HG03196 (cell line): ENCODE results near the gene CPED1.
"Not testable (repeated sequence)": the region's sequence is repeated elsewhere in the genome, so short reads cannot be mapped to it uniquely, and the experiment has no call there.

Experiments
- ATAC-seq: cut with Tn5 transposase; IDR thresholded peaks from one replicate; pipeline ENCODE4 v1.9.1; 2021; ENCODE audit not compliant: unreplicated experiment

The CPED1 gene

DNA sequence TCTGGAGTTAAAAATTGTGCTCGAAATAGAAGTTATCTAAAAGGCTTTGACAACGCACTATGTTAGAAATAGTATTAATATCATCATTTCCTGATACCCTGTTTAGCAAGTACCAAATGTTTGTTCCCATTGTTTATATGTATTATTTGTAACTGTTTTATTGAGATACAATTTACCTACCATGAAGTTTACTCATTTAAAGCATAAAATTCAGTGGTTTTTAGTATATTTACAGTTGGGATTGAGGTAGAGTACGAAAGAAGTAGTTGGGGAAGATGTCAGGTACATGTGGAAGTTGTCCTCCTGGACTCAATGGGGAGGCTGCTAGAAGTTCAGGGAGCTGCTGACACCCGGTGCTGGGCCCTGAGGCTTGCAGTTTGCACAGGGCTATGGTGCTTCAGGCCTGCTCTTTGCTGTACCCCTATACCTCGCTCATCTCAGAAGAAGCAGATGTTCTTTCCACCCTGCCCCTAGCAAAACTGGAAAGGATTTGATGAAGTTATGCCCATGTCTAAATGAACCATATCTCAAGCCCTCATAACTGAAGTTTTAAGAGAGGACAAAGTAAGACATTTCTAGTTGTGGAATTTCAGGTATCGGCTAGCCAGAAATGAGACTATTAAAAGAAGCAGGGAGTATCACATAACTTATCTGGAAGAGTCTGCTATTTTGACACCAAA is 315.1 kb downstream of the CPED1 start:
- ATAC-seq = no peak

DNA sequence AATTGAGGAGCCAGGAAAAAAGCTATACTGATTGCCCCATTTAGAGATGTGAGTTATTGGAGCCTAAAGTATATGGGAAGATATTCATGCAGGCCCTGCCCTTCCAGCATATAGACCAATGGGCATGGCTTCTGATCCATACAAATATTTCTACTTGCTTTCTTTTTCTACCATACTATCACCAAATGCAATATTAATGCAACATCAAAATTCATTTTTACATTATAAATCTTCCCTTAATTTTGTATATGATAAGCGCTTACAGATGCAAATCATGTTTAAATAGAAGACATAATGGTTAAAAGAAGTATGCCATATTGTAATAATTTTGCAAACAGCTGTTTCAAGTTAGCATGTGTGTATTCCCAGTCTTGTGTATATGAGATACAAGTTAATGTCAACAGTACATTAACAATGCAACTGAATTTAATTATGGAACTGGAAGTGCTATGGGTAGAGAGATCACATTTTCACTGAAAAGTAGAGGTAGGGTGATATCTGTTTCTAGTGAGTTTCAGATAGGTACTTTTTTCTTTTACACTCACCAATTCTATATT is 315.7 kb downstream of the CPED1 start:
- no peak for ATAC-seq

DNA sequence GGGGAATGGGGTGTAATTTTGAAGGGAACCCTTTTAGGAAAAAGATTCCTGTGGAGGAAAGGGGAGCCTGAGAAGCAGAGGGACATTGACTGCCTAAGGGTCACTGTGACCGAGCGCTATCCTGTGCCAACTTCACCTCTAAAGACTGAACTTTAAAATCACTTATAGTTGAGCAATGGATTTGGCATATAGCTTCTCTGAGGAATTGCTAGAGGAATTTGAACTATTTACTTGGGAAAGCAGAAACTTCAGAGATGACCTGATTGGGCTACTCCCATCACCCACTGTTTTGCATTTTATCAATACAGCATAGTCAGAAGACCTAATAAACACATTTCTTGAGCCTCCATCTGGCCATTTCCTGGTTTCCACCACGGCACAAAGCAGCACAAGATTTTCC is 316.6 kb downstream of the CPED1 start:
- no peak for ATAC-seq

DNA sequence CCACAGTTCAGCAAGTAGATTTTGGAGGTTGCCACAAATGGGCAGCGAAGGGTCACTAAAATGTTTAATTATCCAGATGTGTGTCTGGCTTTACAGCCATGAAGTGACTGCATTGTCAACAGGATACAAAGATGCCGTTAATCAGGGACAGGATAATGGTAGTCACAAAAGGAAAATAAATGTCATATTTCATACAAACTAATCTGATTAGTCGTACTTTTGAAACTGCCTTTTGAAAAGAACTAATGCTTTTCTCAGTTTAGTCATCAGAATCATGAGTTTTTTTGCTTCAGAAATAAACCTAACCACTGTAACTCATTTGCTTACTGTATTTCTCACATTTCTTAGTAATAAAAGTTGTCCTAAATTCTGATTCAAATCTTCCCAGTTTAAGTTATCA is 318.1 kb downstream of the CPED1 start:
- no peak for ATAC-seq

DNA sequence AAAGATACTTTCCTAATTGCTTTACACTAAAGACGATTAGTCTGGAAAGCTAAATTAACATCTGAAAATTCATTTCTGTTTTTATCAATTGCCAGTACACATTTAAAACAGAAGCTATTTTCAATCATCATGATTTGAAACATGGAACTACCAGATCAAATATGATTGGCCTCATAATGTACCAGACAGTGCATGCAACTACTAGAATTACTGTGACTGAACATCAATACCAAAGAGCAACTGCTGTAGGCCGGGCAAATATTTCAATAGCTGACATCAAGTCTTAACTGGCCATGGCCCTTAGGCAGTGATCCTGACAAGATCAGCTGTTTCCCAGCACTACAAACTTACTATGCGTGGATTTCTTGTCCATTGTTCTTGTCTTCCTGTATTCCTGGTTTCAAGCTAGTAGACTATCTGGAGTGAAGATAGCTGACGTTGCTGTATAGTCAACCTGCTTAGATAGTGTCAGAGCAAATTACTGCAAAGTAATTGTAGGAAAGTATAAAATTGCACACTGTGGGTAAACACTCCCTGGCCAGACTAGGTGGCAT is 318.6 kb downstream of the CPED1 start:
- ATAC-seq = no peak

DNA sequence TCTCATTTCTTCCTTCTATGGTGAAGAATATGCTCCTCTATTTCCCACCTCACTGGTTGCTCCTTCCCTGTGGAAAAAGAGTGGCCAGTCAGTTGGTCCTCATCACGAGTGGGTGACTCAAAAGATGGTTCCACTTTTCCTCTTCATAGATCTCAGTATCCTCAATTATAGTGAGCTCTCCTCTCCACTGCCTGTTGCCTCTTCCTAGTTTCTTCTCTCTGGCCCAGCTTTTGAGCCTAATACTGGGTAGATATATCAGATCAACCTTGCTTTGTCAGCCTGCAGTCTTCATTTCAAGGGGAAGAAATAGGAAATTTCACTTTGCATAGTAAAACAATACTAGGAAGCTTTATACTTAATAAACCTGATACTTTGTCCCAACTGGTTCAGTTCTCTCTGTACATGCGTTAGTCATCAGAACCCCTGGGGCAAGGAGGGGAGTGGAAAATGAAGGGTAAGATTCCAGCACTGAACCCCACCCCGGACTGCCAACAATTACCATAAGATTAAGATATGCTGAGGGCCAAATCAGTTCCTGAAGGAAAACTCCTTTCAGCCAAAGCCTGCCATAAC is 324.8 kb downstream of the CPED1 start:
- peak; percentile 4 for ATAC-seq

DNA sequence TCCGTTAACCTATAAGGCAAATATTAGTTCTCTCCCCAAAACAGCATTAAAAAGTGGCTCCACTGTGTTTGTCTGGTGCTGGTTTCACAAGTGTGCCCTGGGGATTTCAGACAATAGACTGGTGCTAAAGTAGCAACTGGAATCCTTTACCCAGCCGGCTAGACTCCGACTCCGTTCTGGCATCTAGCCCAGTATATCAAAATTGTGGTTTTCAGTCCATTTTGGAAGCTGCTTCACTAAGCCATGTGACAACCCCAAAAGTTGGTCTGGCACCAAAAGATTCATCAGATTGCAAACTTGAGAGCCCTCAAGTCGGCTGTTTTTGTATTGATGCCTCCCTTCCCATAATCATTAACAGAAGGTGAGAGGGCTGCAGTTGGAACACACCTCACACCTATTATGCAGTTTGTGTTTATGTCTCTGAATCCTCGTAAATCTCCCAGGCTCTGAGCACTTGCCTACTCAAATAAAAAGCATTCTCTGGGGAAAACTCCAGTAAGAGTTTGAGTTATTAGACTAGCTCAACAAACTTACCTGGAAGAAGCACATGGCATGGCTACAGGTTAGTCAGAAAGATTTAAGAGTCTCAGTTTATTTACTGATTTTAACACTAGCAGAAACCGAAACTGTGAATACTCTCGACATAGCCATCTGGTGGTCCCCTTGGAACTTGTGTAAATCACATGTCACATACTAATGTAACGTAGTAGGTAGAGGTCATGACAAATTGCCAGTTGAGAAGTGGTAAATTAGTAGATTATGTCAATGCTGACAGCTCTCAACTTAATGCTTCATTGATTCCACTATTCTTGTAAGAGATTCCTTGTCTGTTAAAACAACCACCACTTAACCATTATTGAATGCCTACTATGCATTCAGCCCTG is 325.5 kb downstream of the CPED1 start:
- ATAC-seq = peak; percentile 91

DNA sequence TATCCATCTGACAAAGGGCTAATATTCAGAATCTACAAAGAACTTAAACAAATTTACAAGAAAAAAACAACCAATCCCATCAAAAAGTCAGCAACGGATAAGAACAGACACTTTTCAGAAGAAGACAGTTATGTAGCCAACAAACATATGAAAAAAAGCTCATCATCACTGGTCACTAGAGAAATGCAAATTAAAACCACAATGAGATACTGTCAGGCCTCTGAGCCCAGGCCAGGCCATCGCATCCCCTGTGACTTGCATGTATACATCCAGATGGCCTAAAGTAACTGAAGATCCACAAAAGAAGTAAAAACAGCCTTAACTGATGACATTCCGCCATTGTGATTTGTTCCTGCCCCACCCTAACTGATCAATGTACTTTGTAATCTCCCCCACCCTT is 326.7 kb downstream of the CPED1 start:
- not testable (repeated sequence) for ATAC-seq

DNA sequence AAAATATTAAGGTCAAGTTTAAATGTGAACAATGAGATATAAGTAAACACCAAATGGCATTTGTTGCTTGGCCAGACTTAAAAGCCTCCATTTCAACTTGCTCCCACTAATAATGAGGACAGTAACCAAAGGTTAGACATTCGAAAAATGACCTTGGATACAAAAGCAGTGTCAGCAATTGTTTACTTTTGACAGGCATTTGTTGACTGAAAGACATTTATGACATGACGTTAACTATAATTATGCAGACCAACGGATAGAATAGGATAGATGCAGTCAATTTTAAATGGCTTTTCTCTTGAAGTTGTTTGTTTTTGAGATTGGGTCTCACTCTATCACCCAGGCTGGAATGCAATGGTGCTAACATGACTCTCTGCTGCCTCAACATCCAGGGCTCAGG is 333.9 kb downstream of the CPED1 start:
- ATAC-seq = no peak

DNA sequence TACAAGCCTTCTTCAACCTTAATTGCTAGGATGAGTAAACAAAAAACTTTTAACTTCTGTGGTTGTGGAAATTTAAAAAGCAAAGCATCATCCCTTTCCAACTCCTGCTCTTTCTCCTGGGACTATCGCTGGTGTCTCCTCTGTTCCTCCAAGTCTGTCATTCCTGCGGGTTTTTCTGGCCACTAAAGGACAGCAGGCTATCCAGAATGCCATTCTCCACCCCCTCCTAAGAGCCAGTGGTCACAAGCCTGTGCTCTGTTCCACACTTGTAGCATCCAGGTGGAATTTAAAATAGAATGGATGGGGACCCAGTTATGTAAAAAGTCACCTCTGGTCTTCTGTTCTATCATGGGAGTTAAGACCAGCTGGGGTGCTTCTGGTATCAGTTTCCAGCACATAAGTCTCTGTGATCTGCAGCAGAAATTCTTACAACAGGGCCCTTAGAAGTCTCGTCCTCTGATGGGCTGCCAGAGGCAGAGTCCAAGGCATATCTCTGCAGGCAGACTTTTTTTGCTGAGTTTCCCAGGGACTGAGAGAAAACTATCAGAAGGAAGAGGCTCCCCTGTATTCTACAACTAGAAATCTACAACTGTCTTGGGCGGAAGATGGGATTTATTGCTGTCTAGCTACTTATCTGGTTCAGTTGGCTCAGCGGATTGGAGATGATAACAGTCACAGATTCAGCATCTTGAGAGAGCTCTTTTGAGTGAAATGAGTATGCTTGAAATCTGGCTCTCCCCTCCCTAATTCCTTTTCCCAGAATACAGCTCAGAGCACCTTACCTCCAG is 335.2 kb downstream of the CPED1 start:
- ATAC-seq = no peak

DNA sequence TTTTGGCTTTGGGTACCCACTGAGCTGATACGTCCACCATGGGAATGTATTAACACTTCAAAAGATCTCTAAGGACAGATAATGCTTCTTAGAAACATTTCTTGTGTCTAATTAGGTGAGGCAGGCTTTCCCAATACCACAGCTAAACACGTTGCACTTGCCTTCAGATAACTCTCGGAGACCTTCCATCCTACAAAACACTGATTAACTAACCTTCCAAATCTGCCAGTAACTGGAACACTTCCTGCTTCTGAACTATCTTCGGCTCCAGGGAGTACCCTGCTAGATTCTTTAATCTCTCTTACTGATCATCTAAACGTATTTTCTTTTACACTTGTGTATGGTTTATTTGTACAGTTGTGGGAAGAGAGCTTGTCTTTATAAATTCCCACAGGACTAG is 339.2 kb downstream of the CPED1 start:
- ATAC-seq = no peak

DNA sequence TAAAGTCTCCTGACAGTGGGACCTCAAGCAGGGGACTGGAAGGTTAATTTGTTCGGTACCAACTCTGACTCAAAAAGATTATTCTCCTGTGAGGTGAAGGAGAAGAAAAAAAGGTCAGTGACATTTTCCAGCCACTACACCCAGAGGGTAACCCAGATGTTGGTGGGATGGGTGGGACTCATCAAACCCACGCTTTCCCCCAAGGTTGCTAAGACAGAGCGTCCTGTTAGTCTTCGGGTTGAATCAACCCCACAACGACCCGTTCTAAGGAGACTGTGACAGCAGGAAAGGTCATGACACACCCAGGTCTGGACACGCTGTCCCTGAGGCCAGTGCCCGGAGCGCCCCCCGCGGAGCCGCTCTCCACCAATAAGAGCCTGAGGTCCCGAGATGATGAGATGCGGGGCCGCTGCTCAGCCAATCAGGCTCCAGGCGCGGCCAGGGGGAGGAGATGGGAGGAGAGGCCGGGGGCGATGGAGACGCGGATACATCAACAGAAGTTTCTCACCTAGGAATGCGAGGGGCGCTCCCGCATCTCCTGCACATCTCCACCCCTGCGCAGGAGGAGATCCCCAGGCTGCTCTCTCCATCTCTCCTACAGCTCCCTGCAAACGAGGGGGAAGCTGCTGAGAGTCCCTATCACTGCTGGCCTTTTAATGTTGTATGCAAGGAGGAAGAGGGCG is 340.1 kb downstream of the CPED1 start, which contains the start of gene WNT16:
TSS of gene WNT16 (plus strand) at position 493 of the 683 bp plus-strand sequence. CDS start 293 bp downstream, outside the sequence.
- ATAC-seq = no peak

DNA sequence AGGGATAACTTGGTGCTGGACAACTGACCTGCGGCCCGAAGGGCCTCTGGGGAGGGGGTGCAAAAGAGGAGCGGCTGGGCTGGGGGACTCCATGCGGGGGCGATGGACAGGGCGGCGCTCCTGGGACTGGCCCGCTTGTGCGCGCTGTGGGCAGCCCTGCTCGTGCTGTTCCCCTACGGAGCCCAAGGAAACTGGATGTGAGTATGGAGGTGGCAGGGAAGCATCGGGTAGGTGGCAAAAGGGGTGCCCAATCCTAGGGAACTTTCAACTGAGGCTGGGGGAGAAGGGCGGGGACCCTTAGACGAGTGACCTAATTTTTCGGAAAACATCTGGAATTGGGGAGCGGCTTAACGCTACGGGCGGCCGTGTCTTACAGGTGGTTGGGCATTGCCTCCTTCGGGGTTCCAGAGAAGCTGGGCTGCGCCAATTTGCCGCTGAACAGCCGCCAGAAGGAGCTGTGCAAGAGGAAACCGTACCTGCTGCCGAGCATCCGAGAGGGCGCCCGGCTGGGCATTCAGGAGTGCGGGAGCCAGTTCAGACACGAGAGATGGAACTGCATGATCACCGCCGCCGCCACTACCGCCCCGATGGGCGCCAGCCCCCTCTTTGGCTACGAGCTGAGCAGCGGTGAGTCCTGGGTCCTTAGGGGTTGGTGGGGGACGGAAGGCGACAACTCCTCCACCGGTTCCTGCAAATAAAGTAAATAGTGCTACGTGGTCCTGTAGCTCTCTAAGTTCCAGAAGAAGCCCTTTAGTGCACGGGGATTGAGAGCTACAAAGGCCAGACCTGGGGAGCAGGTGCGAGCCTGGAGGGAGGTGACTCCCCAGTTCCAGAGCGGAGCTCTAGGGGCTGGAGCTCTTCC is 340.9 kb downstream of the CPED1 start:
- ATAC-seq = peak; percentile 62

DNA sequence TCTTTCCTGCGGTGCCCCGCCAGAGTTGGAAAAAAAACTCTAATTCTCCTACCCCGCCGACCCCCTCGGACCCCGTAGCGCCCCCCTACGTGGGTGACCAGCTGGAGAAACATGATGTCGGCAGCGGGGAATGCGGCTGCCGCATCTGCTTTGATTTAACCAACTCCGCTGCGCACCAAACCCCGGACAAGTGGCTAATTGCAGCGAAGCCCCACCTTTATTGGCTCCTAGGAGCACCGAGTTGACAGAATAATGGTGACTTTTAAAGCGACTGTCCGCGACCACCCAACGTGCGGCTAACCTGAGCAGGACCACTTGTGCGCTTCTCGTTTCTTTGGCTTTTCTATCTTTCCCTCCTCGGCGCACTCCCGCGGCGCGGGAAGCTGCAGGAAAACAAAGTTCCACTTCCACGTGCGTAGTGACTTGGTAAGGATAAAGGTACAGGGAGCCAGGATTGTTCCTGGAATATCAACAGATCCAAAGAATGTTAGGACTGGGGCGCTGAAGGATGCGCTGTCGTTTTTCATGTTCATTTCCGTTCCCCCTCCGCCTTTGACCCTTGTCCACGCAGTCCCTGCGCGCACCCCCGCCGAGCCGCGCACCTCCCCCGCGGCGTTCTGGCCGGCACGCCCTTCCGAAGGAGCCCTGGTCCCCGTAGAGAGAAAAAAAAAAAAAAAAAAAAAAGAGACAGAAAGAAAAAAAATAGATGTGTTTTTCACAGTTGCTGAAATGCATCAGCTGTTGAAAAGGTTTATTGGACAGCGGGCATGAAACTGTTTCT is 341.7 kb downstream of the CPED1 start:
- ATAC-seq = peak; percentile 12

DNA sequence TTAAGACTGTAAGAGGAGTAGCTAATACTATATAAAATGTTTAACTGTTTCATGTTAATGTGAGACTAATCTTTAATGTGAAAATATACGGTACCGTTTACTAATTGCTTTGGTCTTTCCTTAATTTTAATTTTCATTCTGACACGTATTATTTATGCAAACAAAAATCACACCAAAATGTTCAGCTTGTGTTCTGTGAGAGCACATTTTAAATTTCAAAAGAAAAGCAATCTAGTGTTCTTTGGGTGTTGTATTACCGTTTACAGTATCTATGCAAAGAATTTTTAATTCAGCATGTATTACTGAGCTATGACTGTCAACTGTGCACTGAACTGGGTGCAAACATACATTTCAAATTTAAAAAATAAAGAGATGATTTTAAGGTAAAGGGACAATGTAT is 342.5 kb downstream of the CPED1 start:
- no peak for ATAC-seq

DNA sequence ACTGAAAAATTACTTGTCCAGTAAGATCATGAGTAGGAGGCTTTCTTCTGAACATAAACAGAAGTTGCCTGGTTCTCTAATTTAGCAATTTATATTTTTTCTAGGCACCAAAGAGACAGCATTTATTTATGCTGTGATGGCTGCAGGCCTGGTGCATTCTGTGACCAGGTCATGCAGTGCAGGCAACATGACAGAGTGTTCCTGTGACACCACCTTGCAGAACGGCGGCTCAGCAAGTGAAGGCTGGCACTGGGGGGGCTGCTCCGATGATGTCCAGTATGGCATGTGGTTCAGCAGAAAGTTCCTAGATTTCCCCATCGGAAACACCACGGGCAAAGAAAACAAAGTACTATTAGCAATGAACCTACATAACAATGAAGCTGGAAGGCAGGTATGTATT is 343.1 kb downstream of the CPED1 start:
- ATAC-seq = no peak

DNA sequence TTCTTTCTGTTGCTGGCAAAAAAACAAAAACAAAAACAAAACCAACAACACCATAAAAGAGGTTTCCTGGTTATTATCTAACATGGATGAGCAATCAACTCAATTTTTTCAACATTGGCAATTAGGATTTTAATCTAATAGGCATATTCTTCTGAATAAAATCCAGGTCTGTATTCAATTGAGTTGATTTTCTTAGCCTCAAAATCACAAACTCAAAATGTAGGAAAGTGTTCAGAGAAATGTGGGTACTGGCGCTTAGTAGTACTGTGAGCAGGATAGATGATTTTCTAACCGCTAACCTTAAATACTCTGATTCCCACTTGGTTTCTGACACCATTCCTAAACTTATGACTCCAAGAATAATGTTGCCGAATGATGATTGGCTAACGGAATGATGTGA is 345.9 kb downstream of the CPED1 start:
- no peak for ATAC-seq
